Ishikawa (cell line): ENCODE data around the gene STYK1.

Source experiments
- CEBPB ChIP-seq: IDR thresholded peaks from 2 replicates; pipeline ENCODE4 v1.6.1; 2012
- CREB1 ChIP-seq: IDR thresholded peaks from 2 replicates; pipeline ENCODE4 v1.6.1; 2012; ENCODE audit warnings: low read depth
- EGR1 ChIP-seq: IDR thresholded peaks from 2 replicates; pipeline ENCODE4 v1.6.1; 2012
- EP300 ChIP-seq: IDR thresholded peaks from 2 replicates; pipeline ENCODE4 v1.6.1; 2012; ENCODE audit warnings: borderline replicate concordance
- RAD21 ChIP-seq: IDR thresholded peaks from 2 replicates; pipeline ENCODE4 v1.6.1; 2012; ENCODE audit warnings: low read depth
- TAF1 ChIP-seq: IDR thresholded peaks from 2 replicates; pipeline ENCODE4 v1.6.1; 2012; ENCODE audit warnings: low read depth, mild to moderate bottlenecking
- TEAD4 ChIP-seq: IDR thresholded peaks from 2 replicates; pipeline ENCODE4 v1.6.1; 2012
- YY1 ChIP-seq: IDR thresholded peaks from 2 replicates; pipeline ENCODE4 v1.6.1; 2012; ENCODE audit warnings: low read depth
- TF ChIP-seq, protein P1 (sequence below): IDR thresholded peaks from 2 replicates; pipeline ENCODE4 v1.6.1; 2012
- TF ChIP-seq, protein P2 (sequence below): IDR thresholded peaks from 2 replicates; pipeline ENCODE4 v1.6.1; 2012; ENCODE audit warnings: low read depth, mild to moderate bottlenecking

- no peak for TF ChIP-seq EP300
- TF ChIP-seq CREB1, result no peak
- TF ChIP-seq, protein P1, sequence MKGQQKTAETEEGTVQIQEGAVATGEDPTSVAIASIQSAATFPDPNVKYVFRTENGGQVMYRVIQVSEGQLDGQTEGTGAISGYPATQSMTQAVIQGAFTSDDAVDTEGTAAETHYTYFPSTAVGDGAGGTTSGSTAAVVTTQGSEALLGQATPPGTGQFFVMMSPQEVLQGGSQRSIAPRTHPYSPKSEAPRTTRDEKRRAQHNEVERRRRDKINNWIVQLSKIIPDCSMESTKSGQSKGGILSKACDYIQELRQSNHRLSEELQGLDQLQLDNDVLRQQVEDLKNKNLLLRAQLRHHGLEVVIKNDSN, result no peak
- TF ChIP-seq RAD21, result no peak
- no peak for TF ChIP-seq EGR1
- no peak for TF ChIP-seq TAF1
- TF ChIP-seq YY1, result no peak
- TF ChIP-seq TEAD4, result no peak
- TF ChIP-seq, protein P2, sequence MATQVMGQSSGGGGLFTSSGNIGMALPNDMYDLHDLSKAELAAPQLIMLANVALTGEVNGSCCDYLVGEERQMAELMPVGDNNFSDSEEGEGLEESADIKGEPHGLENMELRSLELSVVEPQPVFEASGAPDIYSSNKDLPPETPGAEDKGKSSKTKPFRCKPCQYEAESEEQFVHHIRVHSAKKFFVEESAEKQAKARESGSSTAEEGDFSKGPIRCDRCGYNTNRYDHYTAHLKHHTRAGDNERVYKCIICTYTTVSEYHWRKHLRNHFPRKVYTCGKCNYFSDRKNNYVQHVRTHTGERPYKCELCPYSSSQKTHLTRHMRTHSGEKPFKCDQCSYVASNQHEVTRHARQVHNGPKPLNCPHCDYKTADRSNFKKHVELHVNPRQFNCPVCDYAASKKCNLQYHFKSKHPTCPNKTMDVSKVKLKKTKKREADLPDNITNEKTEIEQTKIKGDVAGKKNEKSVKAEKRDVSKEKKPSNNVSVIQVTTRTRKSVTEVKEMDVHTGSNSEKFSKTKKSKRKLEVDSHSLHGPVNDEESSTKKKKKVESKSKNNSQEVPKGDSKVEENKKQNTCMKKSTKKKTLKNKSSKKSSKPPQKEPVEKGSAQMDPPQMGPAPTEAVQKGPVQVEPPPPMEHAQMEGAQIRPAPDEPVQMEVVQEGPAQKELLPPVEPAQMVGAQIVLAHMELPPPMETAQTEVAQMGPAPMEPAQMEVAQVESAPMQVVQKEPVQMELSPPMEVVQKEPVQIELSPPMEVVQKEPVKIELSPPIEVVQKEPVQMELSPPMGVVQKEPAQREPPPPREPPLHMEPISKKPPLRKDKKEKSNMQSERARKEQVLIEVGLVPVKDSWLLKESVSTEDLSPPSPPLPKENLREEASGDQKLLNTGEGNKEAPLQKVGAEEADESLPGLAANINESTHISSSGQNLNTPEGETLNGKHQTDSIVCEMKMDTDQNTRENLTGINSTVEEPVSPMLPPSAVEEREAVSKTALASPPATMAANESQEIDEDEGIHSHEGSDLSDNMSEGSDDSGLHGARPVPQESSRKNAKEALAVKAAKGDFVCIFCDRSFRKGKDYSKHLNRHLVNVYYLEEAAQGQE, result no peak
- no peak for TF ChIP-seq CEBPB
These were observed 31.9 kb downstream of the STYK1 start for GRCh38 chr12:10641735-10642500.
